GM12801 (cell line): ENCODE results near the gene BEND3.

Experiments used
- CTCF ChIP-seq: IDR thresholded peaks from one replicate; pipeline ENCODE4 v1.5.1; 2011; ENCODE audit warnings: control low read depth; ENCODE audit not compliant: insufficient read length; ENCODE audit errors: extremely low read depth

The BEND3 gene

DNA sequence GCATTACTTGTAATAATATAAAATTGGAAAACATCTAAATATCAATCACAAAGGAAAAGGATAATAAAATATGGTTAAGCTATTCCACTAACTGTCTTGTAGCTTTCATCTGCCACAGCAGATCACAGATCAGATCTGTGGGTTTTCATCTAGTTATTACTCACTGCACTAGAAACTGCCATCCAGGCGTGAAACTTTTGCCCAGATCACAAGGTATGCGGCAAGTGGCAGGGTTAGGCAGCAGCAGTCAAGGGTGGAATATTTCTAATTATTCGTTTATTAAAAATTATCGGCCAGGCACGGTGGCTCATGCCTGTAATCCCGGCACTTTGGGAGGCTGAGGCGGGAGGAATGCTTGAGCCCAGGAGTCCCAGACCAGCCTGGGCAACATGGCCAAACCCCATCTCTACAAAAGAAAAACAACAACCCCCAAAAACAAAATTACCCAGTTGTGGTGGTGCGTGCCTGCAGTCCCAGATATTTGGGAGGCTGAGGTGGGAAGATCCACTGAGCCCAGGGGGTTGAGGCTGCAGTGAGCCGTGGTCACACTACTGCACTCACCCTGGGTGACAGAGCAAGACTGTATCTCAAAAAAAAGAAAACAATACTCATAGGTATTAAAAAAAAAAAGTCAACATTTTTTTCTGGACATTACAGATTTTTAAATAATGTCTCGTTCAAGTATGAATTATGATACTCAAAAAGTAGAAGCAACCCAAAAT lies 32.1 kb downstream of the BEND3 start:
- TF ChIP-seq CTCF, result no peak

- TF ChIP-seq CTCF, result no peak
These were observed 33.3 kb downstream of the BEND3 start for GRCh38 chr6:107082045-107082444.

DNA sequence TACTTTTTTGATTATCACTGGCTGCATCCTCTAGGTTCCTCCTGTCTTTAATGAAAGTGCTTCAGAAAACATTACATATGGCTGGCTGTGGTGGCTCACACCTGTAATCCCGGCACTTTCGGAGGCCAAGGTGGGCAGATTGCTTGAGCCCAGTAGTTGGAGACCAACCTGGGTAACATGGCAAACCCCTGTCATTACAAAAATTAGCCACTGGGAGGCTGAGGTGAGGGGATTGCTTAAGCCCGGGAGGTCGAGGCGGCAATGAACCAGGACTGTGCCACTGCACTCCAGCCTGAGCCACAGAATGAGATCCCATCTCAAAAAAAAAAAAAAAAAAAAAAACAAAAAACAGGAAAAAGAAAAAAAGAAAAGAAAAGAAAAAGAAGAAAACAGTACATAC lies 35.3 kb downstream of the BEND3 start:
- no peak for TF ChIP-seq CTCF

DNA sequence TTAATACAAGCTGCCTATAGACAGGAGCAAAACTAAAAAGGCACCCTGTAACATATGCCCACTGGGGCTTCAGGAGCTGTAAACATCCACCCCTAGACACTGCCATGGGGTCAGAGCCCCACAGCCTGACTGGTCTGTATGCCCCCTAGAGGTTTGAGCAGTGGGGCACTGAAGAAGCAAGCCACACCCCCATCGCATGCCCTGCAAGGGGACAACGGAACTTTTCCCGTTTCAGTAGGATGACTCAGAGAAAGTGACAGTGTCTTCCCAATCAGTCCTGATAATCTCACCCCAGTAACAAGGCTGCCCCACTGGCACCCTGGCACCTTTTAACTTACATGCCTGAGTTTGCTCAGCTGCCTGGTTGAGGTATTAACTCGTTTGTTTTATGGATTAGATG lies 35.9 kb downstream of the BEND3 start:
- no peak for TF ChIP-seq CTCF

- no peak for TF ChIP-seq CTCF
These were observed 37.6 kb downstream of the BEND3 start for GRCh38 chr6:107077710-107078109.

- TF ChIP-seq CTCF, result no peak
These were observed 39.3 kb downstream of the BEND3 start for GRCh38 chr6:107075951-107076381.

- no peak for TF ChIP-seq CTCF
These were observed 44.6 kb downstream of the BEND3 start for GRCh38 chr6:107070686-107071085.
